Endothelial cell of umbilical vein (primary cell): ENCODE data around the gene CEP57L1. TPM values are rescaled to one million over a fixed set of nuclear protein-coding genes. Genes with fewer than 3 reads are reported as not detected.

Source experiments
- BruUV-seq: library from RNA; stranded (reverse); fragments of 400-500 nt; replicated peaks from 2 replicates; lab custom pipeline; 2021; lab: Mats Ljungman, UMichigan
- CTCF ChIA-PET: fragments of 300-600, 350-600 bp; sonication (Branson Sonifier 250); formaldehyde crosslinking; loops from one replicate; lab custom pipeline; 2021; ENCODE audit warnings: antibody characterized with exemption, inconsistent platforms; lab: Charles Lee
- POLR2A ChIA-PET: fragments of 300-600, 350-600 bp; sonication (Branson Sonifier 250); formaldehyde crosslinking; loops from one replicate; lab custom pipeline; 2021; ENCODE audit warnings: antibody characterized with exemption, inconsistent platforms; lab: Charles Lee
- DNase-seq: peaks from one replicate; pipeline ENCODE4 v3.0.0-alpha.2; 2011; ENCODE audit warnings: low read depth, low spot score
- FAIRE-seq: peaks from 2 replicates; lab custom pipeline; 2011; peaks lifted over from hg19 to GRCh38; lab: Jason Lieb, UNC
- H2AFZ ChIP-seq: 2 replicates; pipeline ENCODE4 v1.6.0; 2012; ENCODE audit warnings: low read depth, low read length, control low read depth, inconsistent platforms
- H3K27ac ChIP-seq: 2 replicates; pipeline ENCODE4 v1.5.1; 2011; ENCODE audit warnings: low read depth, mild to moderate bottlenecking, control low read depth, low read length, moderate library complexity; ENCODE audit not compliant: insufficient read depth
- H3K27me3 ChIP-seq, 2 experiments: 2 replicates each; pipeline versions ENCODE4 v1.6.0 to v1.6.1; 2011; ENCODE audit warnings: low read length in 2 of 2, mixed read lengths in 1 of 2; ENCODE audit not compliant: control insufficient read depth in 2 of 2, insufficient read depth in 2 of 2
- H3K36me3 ChIP-seq, 2 experiments: 2 replicates in 1 of 2; 3 replicates in 1 of 2; pipeline ENCODE4 v1.5.1; 2011; ENCODE audit warnings: low read length in 2 of 2, mild to moderate bottlenecking in 1 of 2, moderate library complexity in 1 of 2; ENCODE audit not compliant: control insufficient read depth in 2 of 2, insufficient read depth in 2 of 2; ENCODE audit errors: extremely low read depth in 1 of 2
- H3K4me1 ChIP-seq: 3 replicates; pipeline ENCODE4 v1.5.1; 2011; ENCODE audit warnings: mild to moderate bottlenecking, low read length; ENCODE audit not compliant: control insufficient read depth, insufficient read depth; ENCODE audit errors: extremely low read depth
- H3K4me2 ChIP-seq: 2 replicates; pipeline ENCODE4 v1.6.1; 2011; ENCODE audit warnings: low read length, control low read depth, mixed read lengths; ENCODE audit not compliant: insufficient read depth
- H3K4me3 ChIP-seq, 3 experiments: fragments of 200-600 bp in 1 of 3; sonication (generic), shearing (Covaris generic) in 1 of 3; replicated peaks in 1 of 3; 2 replicates each; pipeline ENCODE4 v1.5.1; 2011 to 2016; ENCODE audit warnings: control low read depth in 3 of 3, low read length in 3 of 3, mild to moderate bottlenecking in 2 of 3, inconsistent platforms in 1 of 3, low read depth in 1 of 3, moderate library complexity in 1 of 3; ENCODE audit not compliant: insufficient read depth in 1 of 3
- H3K79me2 ChIP-seq: 2 replicates; pipeline ENCODE4 v1.6.0; 2012; ENCODE audit warnings: low read length, inconsistent platforms; ENCODE audit not compliant: control insufficient read depth, insufficient read depth
- H3K9ac ChIP-seq: replicated peaks from 2 replicates; pipeline ENCODE3; 2011; ENCODE audit warnings: low read length, control low read depth; ENCODE audit not compliant: insufficient read depth; ENCODE audit errors: extremely low read depth
- H3K9me1 ChIP-seq: replicated peaks from 3 replicates; pipeline ENCODE4 v1.6.0; 2011; ENCODE audit warnings: mild to moderate bottlenecking, low read length; ENCODE audit not compliant: control insufficient read depth, insufficient read depth; ENCODE audit errors: extremely low read depth
- H3K9me3 ChIP-seq: replicated peaks from 2 replicates; pipeline ENCODE4 v1.5.1; 2012; ENCODE audit warnings: low read length, inconsistent platforms; ENCODE audit not compliant: control insufficient read depth, insufficient read depth
- H4K20me1 ChIP-seq: replicated peaks from 2 replicates; pipeline ENCODE3; 2011; ENCODE audit warnings: mild to moderate bottlenecking, low read length; ENCODE audit not compliant: control insufficient read depth, insufficient read depth; ENCODE audit errors: extremely low read depth
- EZH2 ChIP-seq: IDR thresholded peaks from 2 replicates; pipeline ENCODE4 v1.6.1; 2012; ENCODE audit warnings: borderline replicate concordance, low read depth, mild to moderate bottlenecking, moderate library complexity, low read length, inconsistent platforms; ENCODE audit not compliant: severe bottlenecking
- FOS ChIP-seq: IDR thresholded peaks from 2 replicates; pipeline ENCODE4 v1.6.1; 2011; ENCODE audit warnings: mild to moderate bottlenecking, low read length, moderate library complexity, borderline replicate concordance; ENCODE audit not compliant: insufficient read depth
- GATA2 ChIP-seq: IDR thresholded peaks from 2 replicates; pipeline ENCODE4 v1.7.0; 2011; ENCODE audit warnings: low read depth, mild to moderate bottlenecking, moderate library complexity, mixed read lengths, low read length; ENCODE audit not compliant: insufficient read length, insufficient read depth
- JUN ChIP-seq: IDR thresholded peaks from 2 replicates; pipeline ENCODE4 v1.6.1; 2011; ENCODE audit warnings: borderline replicate concordance, low read depth; ENCODE audit not compliant: insufficient read length, insufficient read depth
- MYC ChIP-seq: IDR thresholded peaks from one replicate; pipeline ENCODE4 v1.6.1; 2011; ENCODE audit warnings: mild to moderate bottlenecking, low read depth, low read length
- POLR2A ChIP-seq: IDR thresholded peaks from 2 replicates; pipeline ENCODE4 v1.6.1; 2012; ENCODE audit warnings: low read depth, mild to moderate bottlenecking, control low read depth, low read length
- POLR2AphosphoS5 ChIP-seq: IDR thresholded peaks from 2 replicates; pipeline ENCODE4 v1.6.1; 2012; ENCODE audit warnings: low read depth, mild to moderate bottlenecking, control low read depth, low read length, moderate library complexity; ENCODE audit not compliant: insufficient read depth
- dilution Hi-C: fragments of 300-500 bp; cut with MboI; formaldehyde crosslinking; loops from one replicate; pipeline ENCODE4 v1.15.0; 2019; ENCODE audit warnings: low sequenced_read_pairs; ENCODE audit not compliant: extremely low pct_ligation_motif_present
- intact Hi-C: fragments of 100-400 bp; cut with micrococcal nuclease; formaldehyde crosslinking; loops from one replicate; pipeline ENCODE4 v1.10.0; 2022
- polyA plus RNA-seq, 4 experiments: library from polyadenylated mRNA; depleted of rRNA in 3 of 4; stranded (reverse) in 3 of 4; unstranded in 1 of 4; fragments of >200 nt; gene quantifications; 2 replicates each; pipeline versions ENCODE4 v1.2.1 to v1.2.3, GENCODE V29; 2011 to 2012; ENCODE audit warnings: missing spikeins in 1 of 4
- total RNA-seq: library from RNA; stranded (reverse); gene quantifications from 2 replicates; pipeline ENCODE4 v1.2.3, GENCODE V29; 2021
- TF ChIP-seq, protein P1 (sequence below): IDR thresholded peaks from 2 replicates; pipeline ENCODE4 v1.6.1; 2011; ENCODE audit not compliant: insufficient read depth, insufficient read length
- TF ChIP-seq, protein P2 (sequence below), 2 donors: IDR thresholded peaks; 1 replicate in 1 of 2; 2 replicates in 1 of 2; pipeline ENCODE4 v1.5.1; 2011; ENCODE audit warnings: low read length in 2 of 2, mild to moderate bottlenecking in 2 of 2, moderate library complexity in 2 of 2, control low read depth in 1 of 2, inconsistent platforms in 1 of 2, low read depth in 1 of 2; ENCODE audit not compliant: insufficient read depth in 1 of 2; ENCODE audit errors: extremely low read depth in 1 of 2

CEP57L1 gene
- total and polyA plus RNA-seq, 2 donors (not counting 3 experiments of a cell fraction or from before 2014, with no cell fraction given): 7.8 to 20.9 TPM

DNA sequence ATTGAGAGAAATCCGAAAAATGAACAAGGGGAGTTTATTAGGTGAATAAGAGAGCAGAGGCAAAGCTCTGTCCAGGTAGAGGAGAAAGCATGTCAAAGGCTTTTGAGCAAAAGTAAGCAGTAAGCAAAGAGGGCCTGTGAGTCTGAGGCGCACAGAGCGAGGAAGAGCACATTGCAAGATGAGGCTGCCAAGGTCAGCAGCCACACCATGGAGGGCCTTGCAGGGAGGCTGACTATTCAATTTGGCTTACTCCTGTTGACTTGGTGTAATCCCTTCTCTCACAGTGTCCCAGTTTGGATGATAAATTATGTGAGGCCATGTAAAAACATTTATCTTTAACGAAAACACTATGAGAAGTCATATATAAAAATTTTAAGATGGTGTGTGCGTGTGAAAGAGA is 33.1 kb upstream of the CEP57L1 start:
- H3K9me1 ChIP-seq: peaks cover 3% of the 10 kb centered on the region
- intact Hi-C loops: no loop called here
- FAIRE-seq: no peak
- dilution Hi-C loops: no loop called here
- DNase-seq: no peak
- no peak overlapping the region for H2AFZ ChIP-seq
- ChIA-PET CTCF (interaction anchor here (0.7 kb wide), 1 partner anchor 12 kb away, joined by 3 read pairs; no protein-coding TSS in a partner anchor), POLR2A (no interaction called here)
- no peak for TF ChIP-seq POLR2AphosphoS5
- TF ChIP-seq FOS: no peak
- TF ChIP-seq GATA2: no peak
- TF ChIP-seq, protein P1, sequence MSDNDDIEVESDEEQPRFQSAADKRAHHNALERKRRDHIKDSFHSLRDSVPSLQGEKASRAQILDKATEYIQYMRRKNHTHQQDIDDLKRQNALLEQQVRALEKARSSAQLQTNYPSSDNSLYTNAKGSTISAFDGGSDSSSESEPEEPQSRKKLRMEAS: no peak
- no peak for TF ChIP-seq MYC
- TF ChIP-seq POLR2A: no peak
- TF ChIP-seq, protein P2, sequence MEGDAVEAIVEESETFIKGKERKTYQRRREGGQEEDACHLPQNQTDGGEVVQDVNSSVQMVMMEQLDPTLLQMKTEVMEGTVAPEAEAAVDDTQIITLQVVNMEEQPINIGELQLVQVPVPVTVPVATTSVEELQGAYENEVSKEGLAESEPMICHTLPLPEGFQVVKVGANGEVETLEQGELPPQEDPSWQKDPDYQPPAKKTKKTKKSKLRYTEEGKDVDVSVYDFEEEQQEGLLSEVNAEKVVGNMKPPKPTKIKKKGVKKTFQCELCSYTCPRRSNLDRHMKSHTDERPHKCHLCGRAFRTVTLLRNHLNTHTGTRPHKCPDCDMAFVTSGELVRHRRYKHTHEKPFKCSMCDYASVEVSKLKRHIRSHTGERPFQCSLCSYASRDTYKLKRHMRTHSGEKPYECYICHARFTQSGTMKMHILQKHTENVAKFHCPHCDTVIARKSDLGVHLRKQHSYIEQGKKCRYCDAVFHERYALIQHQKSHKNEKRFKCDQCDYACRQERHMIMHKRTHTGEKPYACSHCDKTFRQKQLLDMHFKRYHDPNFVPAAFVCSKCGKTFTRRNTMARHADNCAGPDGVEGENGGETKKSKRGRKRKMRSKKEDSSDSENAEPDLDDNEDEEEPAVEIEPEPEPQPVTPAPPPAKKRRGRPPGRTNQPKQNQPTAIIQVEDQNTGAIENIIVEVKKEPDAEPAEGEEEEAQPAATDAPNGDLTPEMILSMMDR (IDR thresholded peaks at IDR 0.05; ENCODE audit: extremely low read depth in 1 of 2, insufficient read depth in 1 of 2, low read depth in 1 of 2, low read length in 2 of 2): no peak
- TF ChIP-seq EZH2: no peak
- no peak for TF ChIP-seq JUN
- no peaks in the 10 kb centered on the region for H3K27me3 ChIP-seq
- peaks cover 25% of the 10 kb centered on the region for H3K4me1 ChIP-seq
- no peaks in the 10 kb centered on the region for H4K20me1 ChIP-seq
- no peaks in the 10 kb centered on the region for H3K79me2 ChIP-seq
- H3K4me3 ChIP-seq: no peak overlapping the region
- no peak overlapping the region for H3K4me2 ChIP-seq
- no TSS peak for BruUV-seq
- H3K36me3 ChIP-seq: no peaks in the 10 kb centered on the region
- H3K9me3 ChIP-seq: no peaks in the 10 kb centered on the region
- H3K9ac ChIP-seq: no peak overlapping the region
- H3K27ac ChIP-seq: no peak overlapping the region
